C1 segment of cervical spinal cord (tissue), 14 donors: ENCODE measurements around the gene OPCML.
A peak's percentile ranks its signal among the peaks of the same experiment; 100 is the strongest.

Experiments used
- DNase-seq, 14 donors: peaks; one replicate each; lab custom pipeline; 2025; lab: John Stamatoyannopoulos, UW

OPCML gene

DNA sequence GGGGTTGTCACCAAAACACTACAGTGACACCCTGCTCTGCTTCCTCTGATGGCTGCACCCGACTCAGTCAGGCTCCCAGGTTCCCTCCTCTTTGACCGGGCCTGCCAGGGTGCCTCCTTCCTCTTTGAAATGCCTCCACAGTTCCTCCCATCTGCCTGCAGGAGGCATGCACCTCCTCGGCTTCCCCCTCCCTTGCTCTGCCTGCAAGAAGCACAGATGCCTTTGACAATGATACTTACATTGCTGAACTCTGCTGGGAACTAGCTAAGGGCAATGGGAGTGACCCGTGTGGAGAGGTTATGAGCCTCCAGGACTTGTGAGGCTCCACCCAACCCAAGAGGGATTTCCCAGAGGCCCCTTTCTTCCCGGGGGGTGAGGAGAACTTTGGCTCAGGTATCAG lies 674.1 kb downstream of the OPCML start:
- peak in 1 of 14 donors; percentile 70 for DNase-seq

DNA sequence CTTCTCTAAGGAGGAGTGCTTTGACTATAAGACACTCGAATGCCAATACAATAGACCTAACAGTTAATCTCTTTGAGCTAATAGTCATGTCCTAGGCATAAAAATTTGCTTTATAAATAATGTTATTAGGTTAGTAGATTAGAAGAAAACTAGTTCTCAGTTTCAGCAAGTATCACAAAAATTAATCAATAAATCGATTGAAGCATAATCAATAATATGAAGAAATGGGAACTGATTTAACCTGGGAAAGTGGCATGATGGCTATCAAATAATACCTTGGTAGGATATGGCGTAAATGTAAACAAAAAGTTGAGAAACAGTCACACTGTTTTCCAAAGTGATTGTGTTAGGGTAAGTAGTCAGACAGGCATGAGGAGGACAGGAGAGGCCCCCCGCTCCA lies 676.3 kb downstream of the OPCML start:
- no peak for DNase-seq

DNA sequence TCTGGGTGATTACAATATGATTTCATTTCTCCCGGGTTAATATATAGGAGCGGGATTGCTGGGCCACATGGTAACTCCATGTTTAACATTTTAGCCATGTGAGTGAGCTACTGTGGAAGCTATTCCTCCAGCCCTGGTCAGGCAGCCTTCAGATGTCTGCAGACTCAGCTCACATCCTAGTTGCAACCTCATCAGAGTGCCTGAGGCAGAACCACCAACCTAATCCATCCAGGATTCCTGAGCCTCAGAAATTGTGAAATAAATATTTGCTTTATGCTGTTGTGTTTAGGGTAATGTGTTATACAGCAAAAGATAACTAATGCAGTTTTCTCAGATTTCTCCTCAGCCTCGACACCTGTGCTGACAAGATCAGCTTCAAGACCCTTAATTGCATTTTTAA lies 676.8 kb downstream of the OPCML start:
- no peak for DNase-seq

DNA sequence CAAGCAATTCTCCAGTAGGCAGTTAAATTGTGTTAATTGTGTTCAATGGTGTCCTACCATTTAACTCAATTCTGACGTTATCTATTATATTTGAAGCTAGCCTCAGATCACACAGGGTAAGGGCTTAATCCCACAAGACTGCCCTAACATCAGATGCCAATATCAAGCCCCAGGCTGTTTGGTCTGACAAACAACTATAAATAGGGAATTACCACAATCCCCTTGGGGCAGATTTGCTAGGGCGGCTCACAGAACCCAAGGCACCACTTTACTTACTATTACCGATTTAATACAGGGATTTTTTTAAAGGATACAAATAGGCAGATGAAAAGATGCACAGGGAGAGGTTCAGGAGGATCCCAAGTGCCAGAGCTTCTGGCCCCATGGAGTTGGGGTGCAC lies 678.4 kb downstream of the OPCML start:
- no peak for DNase-seq

DNA sequence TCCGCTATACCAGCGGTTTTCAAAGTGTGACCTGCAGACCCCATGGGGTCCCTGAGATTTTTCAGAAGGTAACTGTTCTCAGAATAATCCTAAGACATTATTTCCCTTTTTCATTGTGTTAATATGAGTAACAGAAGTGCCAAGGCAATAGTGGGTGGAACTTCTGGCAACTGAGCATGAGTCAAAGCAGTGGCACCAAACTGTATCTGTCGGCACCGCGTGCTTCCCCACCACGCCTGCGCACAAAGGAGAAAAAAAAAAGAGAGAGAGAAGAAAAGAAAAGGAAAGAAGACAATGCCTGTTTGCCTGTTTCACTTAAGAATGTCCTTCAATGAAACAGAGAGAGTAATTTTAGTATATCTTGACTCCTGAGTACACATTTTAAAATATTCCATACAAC lies 679.9 kb downstream of the OPCML start:
- no peak for DNase-seq

DNA sequence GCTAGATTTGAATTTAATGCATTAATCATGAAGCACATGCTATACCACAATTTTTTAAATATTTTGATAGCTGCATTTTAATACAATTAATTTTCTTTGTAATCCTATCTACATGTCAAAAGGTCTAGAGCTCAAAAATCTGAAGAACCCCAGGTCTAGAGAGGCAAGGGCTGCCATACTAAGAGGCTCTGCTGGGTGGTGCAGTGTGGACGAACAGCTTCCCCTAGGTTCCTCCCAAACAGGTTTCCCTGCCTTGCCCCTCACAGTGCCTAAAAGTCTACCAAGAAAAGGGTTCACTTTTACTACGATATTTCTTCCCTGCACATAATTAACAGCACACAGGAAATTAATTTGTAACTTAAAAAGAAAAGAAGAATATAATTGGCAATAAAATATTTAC lies 681.1 kb downstream of the OPCML start:
- DNase-seq: no peak

DNA sequence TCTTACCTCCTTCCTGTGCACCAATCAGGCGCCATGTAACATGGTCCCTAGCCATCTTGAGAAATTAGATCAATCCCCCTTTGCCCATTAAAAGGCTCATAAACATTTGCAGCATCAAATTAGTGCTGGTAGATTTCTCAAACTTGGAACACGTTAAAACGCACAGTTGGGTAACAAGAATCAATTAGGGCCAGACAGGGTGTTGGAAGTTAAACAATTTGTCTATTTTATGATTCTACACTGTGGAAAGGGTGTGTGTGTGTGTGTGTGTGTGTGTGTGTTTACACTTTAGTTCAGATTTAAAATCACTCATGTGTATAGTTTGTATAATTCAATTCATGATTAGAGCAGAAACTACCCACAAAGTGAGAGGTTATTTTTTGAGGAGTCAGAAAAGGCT lies 682.0 kb downstream of the OPCML start:
- no peak for DNase-seq

DNA sequence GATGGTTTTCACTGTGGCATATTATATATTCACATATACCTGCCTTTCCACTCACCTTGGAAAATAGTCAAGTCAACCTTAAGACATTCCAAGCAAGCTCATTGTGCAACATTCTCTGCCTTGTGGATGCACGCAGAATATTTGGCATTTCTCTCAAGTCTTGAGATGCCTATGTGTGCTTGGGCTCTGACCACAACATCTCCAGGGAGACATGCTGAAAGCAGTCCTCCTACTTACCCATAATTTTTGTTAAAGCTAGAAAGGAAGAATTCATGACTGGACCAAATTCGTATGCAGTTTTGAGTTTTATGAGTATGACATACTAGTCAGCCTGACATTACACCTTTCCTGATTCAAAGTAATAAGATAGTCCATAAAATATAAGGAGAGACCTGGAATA lies 684.0 kb downstream of the OPCML start:
- DNase-seq: no peak

DNA sequence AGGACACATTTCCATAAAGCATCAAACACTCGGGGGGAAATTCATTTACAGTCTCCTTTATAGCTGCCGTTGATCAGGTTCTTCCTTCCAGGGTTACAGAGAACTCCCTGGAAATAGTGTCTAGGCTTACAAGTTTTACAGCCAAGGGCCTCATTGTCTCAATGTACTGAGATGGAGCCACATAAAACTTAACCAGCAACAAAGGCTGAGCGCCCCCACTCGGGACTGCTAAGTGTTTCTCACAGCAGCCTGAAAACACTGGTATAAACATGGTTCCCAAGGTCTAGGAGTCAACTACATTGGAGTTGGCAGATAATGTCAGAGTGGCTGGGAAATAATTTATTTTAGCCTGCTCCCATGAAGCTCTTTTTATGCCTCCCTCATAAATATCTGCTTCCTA lies 686.2 kb downstream of the OPCML start:
- no peak for DNase-seq

DNA sequence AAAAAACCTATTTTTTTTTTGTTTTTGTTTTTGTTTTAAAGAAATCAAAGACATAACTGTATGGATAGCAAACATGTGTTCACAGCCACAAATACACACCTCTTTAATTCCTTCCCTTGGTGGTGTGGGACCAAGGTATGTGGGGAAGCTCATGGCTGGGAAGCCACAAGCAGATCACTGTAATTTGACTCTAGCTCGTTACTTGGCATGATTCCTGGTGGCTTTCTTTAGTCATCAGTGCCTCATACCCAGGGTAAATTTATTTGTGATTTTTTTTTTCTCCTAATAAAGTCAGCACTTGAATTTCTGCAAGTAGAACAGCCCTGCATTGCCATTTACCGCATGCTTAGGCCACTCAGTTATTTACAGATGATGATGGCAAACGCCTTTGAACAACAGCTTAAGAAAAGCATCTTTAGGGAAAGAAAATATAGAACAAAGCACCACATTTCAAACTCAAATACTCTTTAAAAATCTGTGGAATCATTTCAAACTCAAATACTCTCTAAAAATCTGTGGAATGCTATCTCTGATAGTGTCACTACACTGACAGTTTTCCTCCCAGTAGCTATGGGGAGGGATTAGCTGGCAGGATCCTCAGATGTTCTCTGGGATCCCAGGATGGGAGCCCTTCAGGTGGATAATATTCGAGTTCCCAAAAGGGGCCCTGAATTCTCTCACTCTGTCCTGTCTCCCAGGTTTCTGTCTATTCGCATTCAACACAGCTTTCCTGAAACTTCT lies 687.2 kb downstream of the OPCML start:
- DNase-seq: peak in 1 of 14 donors; percentile 15

DNA sequence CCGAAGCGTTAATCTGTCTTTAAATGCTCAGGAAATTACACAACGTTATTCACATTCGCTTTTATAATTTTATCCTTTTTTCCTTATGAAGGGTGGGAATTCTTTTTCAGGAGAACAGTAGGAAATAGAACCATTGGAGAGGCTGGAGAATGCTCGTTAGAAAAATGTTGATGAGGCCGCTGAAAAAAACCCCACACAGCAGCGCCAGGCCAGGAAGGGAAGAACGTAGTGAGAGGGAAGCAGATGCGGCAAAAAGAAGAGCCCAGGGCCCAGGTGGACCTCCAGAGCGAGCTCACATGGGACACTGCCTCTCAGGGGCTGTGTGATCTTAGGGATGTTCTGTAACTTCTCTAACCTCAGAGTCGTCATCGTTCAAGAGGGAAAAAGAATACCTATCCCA lies 691.6 kb downstream of the OPCML start:
- DNase-seq: no peak

DNA sequence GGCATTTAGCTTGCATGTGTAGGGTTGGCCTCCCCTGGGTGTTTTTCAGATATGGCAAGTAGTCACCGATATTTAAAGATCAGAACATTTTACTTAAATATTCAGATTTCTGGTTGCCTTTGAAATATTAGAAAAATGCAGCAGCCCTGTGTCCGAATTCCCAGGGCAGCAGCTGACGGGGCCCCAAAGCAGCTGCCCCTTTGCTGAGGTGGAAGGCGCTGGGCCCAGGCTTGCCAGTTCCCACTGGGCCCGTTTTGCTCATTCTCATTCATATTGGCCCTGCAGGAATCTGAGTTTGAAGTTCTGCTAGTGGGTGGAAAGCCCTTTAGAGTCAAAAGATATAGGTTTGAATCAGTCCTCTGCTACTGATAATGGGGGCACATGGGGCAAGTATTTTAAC lies 692.1 kb downstream of the OPCML start:
- no peak for DNase-seq

DNA sequence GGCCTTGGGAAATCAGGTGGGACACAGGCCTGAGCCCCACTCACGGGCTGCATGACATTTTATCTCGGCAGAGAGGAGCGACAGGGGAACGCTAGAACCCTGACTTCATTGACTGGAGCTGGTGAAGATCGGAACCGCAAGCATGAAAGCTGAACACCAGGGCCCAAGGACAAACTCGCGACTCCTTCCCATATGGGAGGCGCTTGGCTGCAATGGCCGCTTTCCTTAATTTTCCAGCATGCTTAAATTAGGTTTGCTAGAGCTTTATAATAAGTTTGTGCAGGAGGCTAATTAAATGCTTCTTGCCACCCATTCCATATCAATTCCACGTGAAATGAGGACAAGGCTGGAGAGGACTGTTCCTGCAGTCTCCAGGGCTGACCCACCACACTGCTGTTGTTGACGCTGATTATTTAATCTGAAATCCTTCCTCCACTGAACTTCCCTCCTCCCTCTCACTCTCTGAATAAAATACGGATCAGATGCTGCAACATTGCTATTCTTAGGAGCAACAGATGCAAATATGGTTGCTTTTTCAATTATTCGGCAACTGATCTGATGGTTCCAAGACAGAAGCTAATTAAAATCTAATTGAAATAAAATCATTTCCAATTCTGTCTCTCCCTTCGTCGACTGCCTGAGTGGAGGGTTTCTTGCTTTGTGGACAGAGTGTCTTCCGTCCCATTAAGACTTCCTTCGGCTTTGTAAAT lies 692.9 kb downstream of the OPCML start:
- no peak for DNase-seq

DNA sequence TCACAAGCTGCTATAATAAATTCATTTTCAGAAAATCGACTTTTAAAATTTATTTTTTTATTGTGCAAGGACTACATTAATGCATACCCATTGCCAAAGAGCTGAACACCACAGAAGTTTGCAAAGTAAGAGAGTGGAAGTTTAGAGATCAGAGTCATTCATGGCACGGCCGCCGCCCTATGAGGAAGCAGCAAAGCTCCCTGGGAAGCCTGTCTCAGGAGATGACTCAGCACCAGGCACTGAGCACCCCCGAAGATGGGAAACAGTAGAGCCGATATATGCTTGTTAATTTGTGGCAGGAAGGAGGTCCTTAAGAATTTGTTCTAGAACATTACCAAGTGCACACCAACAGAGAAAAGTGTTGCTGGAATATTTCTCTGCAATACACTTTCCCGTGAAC lies 693.7 kb downstream of the OPCML start:
- DNase-seq: no peak

DNA sequence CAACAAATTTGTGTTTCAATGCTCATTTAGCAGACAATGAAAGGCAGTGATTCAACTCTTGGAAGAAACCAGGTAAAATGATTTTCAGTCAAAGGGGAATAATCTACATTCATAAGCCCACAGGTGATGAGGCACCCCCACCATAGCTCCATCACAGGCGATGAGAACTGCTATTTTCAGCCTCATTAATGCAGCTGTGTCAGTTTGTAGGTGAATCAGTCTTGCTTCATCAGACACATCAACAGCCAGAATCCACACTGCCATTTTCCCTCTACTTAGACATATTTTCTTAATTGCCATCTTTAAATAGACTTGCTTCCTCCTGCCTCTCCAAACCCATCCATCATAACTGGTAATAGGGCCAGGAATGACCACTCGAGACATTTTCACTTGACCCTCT lies 701.0 kb downstream of the OPCML start:
- DNase-seq: no peak

DNA sequence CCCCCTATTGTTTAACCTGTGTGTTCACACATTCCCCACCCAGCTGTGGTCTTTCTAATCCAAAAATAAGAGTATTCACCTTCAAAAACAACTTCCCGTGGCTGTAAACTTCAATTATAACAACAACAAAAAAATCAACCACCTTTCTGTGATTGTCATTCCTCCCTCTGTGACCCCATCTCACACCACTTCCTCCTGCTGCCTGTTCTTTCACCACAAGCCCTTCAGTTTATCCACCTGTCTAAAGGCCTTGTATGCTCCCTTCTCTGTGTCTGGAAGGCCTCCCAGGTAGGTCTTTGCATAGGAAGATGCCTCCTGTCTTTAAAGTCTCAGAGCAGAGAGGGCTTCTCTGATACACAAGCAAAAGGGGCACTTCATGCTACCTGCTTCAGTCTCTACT lies 707.7 kb downstream of the OPCML start:
- DNase-seq: no peak

DNA sequence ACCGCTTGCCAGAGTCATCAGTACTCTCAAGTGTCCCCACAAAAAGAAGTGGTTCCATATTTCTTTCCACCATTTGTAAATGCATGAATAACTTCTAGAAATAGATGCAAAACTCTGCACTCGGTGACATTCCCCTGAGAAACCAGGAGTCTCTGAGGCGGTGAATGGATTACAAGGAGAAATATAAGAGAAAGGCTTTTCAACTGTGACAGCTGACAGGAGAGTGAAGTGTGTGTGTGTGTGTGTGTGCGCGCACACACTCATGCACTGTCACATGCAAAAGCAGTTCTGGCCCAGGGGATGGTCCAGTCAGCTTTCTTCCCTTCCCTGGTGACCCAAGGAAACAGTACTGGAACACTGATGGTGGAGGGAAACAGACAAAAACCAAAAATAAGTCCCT lies 710.0 kb downstream of the OPCML start:
- DNase-seq: no peak

DNA sequence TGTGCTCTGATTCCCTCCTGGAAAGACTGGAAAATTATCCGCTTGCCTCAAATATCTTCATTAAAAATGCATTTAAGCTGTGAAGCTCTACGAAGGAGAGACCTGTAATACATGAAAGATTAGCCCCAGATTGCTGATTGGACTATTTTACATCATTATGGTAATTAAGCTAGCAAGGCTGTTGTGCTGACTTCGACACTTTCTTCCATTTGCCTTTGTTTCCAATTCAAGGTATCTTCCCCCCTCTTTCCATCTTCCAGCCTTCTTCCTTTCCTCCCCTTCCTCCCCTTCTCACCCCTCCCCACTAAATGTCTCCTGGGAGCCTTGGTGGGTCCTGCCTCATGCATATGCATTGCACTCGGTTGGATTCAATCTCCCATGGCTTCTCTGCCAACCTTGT lies 710.8 kb downstream of the OPCML start:
- no peak for DNase-seq

DNA sequence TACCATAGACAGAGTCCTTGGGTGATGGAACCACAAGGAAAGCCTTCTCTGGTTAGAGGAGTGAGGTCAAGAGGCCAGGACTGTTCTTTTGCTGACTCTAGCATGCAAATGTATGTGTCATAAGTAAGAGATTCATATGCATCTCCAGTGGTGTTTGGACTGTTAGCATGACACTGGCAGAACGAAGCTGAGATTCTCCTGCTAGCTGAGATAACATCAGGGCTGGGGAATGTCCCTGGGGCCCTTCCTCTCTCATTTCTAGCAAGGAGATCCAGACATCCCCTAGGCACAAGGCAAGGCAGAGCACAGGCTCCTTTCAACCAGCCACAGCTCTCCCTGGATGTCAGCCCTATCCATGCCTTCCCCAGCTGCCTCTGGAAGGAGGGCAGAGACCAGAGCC lies 711.3 kb downstream of the OPCML start:
- DNase-seq: no peak

DNA sequence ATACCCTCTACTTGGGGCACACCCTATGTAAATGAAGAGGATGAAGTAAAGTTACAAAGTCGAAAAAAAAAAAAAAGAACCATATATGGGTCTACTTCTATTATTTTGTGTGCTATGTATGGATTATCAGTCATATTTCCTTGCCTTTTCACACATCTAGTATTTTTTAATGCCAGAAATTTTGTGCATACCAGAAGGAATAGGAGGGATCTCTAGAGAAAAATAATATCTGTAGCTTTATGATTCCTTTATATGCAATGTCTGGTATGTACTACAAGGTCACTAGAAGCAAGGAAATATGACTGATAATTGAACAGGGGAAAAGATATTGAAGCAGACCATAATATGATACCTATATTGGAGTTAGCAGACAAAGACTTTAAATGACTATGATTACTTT lies 713.4 kb downstream of the OPCML start:
- DNase-seq: no peak

DNA sequence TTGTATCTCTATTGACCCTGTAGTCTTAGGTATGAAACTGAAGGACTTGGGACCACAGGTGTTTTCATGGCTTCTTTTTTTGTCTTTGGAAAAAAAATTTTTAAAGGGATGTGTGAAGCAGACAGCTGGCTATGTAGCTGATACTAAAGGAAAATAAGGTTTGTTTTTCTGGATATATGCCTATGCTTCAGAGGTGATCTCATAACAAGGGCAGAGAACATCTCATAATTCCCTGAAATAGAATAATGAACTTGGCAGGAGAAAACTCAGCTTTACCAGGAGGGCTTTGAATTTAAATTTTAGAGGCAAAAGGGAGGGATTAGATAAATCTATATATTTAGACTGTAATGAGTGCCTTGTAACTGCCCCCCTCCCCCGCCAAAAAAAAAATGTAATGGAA lies 714.9 kb downstream of the OPCML start:
- peak in 1 of 14 donors; percentile 21 for DNase-seq

DNA sequence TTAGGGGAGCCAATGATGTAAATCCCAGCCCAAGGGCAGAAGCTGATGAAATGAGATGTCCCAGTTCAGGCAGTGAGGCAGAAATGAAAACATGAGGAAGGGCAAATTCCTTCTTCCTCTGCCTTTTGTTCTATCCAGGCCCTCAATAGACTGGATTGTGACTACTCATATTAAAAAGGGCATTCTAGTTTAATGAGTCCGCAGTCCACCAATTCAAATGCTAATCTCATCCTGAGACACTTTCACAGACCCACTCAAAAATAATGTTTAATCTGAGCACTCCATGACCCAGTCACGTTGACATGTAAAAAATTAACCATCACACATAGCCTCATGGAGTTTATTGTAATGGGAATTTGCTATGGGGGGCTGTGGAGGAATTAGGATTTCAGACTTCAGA lies 717.9 kb downstream of the OPCML start:
- no peak for DNase-seq

DNA sequence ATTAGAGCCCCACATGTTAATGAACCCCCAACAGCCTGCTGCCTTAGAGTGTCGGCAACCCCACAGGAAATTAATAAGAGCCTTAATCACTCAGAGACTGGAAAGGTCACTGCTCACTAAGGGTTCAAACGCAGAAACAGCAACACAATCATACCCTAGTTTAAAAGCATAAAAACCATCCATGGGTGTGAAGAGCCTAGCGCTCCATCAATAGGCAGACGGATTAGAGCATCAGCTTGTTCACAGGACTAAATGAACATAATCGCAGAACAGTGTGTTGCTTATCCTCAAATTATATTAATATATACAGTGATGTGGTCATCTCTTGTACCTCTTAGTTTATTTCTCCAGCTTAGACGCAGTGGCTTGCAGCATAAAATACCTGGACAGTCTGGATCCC lies 720.7 kb downstream of the OPCML start:
- no peak for DNase-seq

DNA sequence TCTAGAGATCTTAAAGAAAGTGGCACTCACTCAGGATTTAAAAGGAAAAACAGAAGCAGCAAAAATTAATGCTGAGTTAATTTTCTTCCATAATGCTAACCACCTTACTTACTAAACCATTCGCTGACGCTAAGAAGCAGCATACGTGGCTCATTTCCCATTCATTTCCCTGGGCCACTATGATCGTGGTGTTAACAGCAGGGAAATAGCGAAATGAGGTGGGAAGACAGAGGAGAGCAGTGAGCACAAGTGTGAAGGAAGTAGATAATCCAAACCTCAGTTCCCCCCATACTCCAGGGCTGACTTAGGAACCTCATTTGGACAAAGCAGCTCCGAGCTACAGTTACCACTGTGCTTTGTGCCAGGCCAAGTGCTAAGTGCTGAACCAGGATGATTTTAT lies 723.2 kb downstream of the OPCML start:
- DNase-seq: no peak
